GM10847 (cell line): Measurements from ENCODE around the gene PRAMEF14.
"Not testable (repeated sequence)": the region's sequence is repeated elsewhere in the genome, so short reads cannot be mapped to it uniquely, and the experiment has no call there.

ENCODE experiments used
- POLR2A ChIP-seq: IDR thresholded peaks from 2 replicates; pipeline ENCODE4 v1.6.1; 2011; ENCODE audit not compliant: insufficient read length; ENCODE audit errors: extremely low read depth

Gene PRAMEF14

GRCh38 chr1:13347034-13347433 lies at the start of gene PRAMEF14:
Gene PRAMEF14 (minus strand): TSS chr1:13347134. CDS start chr1:13345314, 1,820 bp downstream.
- TF ChIP-seq POLR2A, result not testable (repeated sequence)

- TF ChIP-seq POLR2A, result not testable (repeated sequence)
Observed at GRCh38 chr1:13389332-13389731, 42.4 kb upstream of the PRAMEF14 start, which contains the start of gene PRAMEF17. Gene PRAMEF17 (plus strand): TSS chr1:13389632. CDS start chr1:13389658, 26 bp downstream.

- TF ChIP-seq POLR2A, result not testable (repeated sequence)
Observed at GRCh38 chr1:13315281-13315680, 31.7 kb downstream of the PRAMEF14 start, which contains the start of gene PRAMEF15. Gene PRAMEF15 (plus strand): TSS chr1:13315581. CDS start chr1:13318408, 2,827 bp downstream.

GRCh38 chr1:13303239-13303638 lies 43.7 kb downstream of the PRAMEF14 start, which contains the start of gene PRAMEF33:
Gene PRAMEF33 (plus strand): TSS chr1:13303539. CDS start chr1:13305955, 2,416 bp downstream.
- not testable (repeated sequence) for TF ChIP-seq POLR2A
